Kidney (tissue), 14 donors: ENCODE data around the gene ZP2. TPM values are rescaled to one million over a fixed set of nuclear protein-coding genes. Genes with fewer than 3 reads are reported as not detected.

Source experiments
- DNase-seq, 5 donors: peaks; one replicate each; pipeline ENCODE4 v3.0.0-alpha.2; 2013 to 2020
- FAIRE-seq: peaks from 2 replicates; lab custom pipeline; 2012; peaks lifted over from hg19 to GRCh38; lab: Jason Lieb, UNC
- H3K27ac ChIP-seq, 2 donors: one replicate each; pipeline ENCODE4 v1.7.0; 2013; ENCODE audit warnings: low read depth in 2 of 2, low read length in 2 of 2, inconsistent platforms in 1 of 2
- H3K27me3 ChIP-seq: one replicate; pipeline ENCODE4 v1.7.1; 2013; ENCODE audit warnings: low read length, inconsistent platforms; ENCODE audit not compliant: control insufficient read depth, insufficient read depth
- H3K36me3 ChIP-seq, 3 donors: one replicate each; pipeline versions ENCODE4 v1.7.0 to v1.7.1; 2013; ENCODE audit warnings: low read length in 3 of 3, control low read depth in 1 of 3, inconsistent platforms in 1 of 3; ENCODE audit not compliant: insufficient read depth in 3 of 3, control insufficient read depth in 2 of 3
- H3K4me1 ChIP-seq, 3 donors: one replicate each; pipeline versions ENCODE4 v1.7.0 to v1.7.1; 2013; ENCODE audit warnings: low read length in 3 of 3, inconsistent platforms in 1 of 3, low read depth in 1 of 3; ENCODE audit not compliant: control insufficient read depth in 2 of 3, insufficient read depth in 2 of 3
- H3K4me3 ChIP-seq, 3 donors: one replicate each; pipeline versions ENCODE4 v1.7.0 to v1.8.1; 2013; ENCODE audit warnings: low read length in 3 of 3, control low read depth in 1 of 3, inconsistent platforms in 1 of 3
- H3K9ac ChIP-seq, 3 donors: one replicate each; pipeline versions ENCODE4 v1.7.0 to v1.7.1; 2013; ENCODE audit warnings: low read length in 3 of 3, control low read depth in 1 of 3, inconsistent platforms in 1 of 3
- H3K9me3 ChIP-seq, 3 donors: one replicate each; pipeline versions ENCODE4 v1.7.0 to v1.7.1; 2013; ENCODE audit warnings: low read length in 3 of 3, control low read depth in 1 of 3, inconsistent platforms in 1 of 3; ENCODE audit not compliant: control insufficient read depth in 2 of 3, insufficient read depth in 1 of 3
- CTCF ChIP-seq: IDR thresholded peaks from 3 replicates; pipeline ENCODE4 v1.5.1; 2012; ENCODE audit warnings: mild to moderate bottlenecking, moderate library complexity, borderline replicate concordance; ENCODE audit not compliant: insufficient read depth; ENCODE audit errors: extremely low read depth
- intact Hi-C: fragments of 100-400 bp; cut with DNase I; formaldehyde crosslinking; loops from one replicate; pipeline ENCODE4 v1.11.1; 2022
- polyA plus RNA-seq: library from polyadenylated mRNA; stranded (reverse); fragments of 350-450 nt; fragmentation: Illumina TruSeq; extraction: RNeasy Lipid Tissue Mini Kit (QIAGEN cat#74804); gene quantifications from one replicate; pipeline ENCODE4 v1.2.3, GENCODE V29; 2014; ENCODE audit warnings: low read depth, low replicate concordance; ENCODE audit not compliant: insufficient read depth
- total RNA-seq: library from RNA; stranded (reverse); fragmentation: NEBNext Ultra II Directional; extraction: Animal tissue kit (Norgen Biotek cat#: 25700); gene quantifications from one replicate; pipeline ENCODE4 v1.2.1, GENCODE V29; 2021
- donor health status: control.
- donor health status: control.
- donor health status: control.
- donor health status: control.
- donor health status: control.
- donor health status: DM: yes; HTN: yes; CAD: no.
- donor health status: Normal renal cell carcinoma (clear cell type).

ZP2 gene
- total and polyA plus RNA-seq, 2 donors from 2014 or later: not detected

DNA sequence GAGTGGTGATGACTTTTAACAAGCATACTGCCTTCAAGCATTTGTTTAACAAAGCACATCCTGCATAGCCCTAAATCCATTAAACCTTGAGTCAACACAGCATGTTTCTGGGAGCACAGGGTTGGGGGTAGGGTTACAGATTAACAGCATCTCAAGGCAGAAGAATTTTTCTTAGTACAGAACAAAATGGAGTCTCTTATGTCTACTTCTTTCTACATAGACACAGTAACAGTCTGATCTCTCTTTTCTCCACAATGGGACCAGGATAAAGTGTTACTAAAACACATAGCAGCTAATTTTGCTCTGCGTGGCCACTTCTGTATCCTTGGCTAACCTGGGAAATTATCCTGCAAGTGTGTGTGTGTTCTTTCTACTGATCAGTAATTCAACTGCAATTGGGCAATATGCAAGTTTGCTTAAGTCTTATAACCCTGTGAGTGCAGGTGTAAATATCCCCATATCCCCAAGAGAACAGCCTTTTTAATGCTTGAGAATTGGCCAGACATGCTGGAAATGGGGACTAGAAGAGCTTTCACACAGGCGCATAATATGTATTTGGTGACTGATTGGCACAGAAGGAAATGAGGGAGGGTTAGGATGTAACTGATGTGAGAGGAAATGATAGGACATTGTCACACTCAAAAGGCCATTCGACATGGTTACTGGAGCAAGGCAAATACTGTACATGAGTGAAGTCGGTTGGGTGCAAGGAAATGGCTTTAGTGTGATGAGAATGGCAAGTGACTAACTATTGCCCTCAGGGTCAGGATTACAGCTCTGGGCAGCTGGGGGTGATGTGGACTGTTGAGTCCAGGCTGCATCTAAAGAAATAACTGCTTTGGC lies 11.3 kb upstream of the ZP2 start:
- no peak for FAIRE-seq
- TF ChIP-seq CTCF: no peak
- Histone ChIP-seq H3K36me3 (no peaks in the 10 kb centered on the region), H3K9me3 (no peaks in the 10 kb centered on the region), H3K27ac (no peak overlapping the region), H3K9ac (no peak overlapping the region), H3K4me1 (no peaks in the 10 kb centered on the region), H3K4me3 (no peak overlapping the region), H3K27me3 (no peaks in the 10 kb centered on the region)
- DNase-seq: peak in 2 of 5 donors; percentile 19 to 43
- intact Hi-C loops: no loop called here

DNA sequence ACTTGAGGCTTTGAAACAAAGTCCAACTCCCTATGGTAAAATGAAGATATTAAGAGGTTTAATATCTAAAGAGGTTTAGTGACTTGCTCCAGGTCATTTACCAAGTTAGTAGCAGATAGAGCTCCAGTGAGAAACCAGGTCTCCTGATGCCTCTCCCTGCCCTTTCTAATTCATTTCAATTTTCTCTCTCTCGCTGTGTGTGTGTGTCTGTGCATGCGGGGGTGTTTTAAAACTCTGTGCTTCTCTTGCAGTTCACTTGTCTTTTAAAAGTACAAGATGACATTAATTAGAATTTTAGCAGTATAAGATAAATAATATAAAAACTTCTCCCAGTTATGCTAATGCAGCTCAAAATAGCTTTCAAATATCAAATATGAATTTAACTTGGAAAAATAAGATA lies 8.2 kb upstream of the ZP2 start:
- no peak overlapping the region for H3K4me3 ChIP-seq
- intact Hi-C loops: no loop called here
- FAIRE-seq: no peak
- no peak overlapping the region for H3K27ac ChIP-seq
- H3K4me1 ChIP-seq: no peaks in the 10 kb centered on the region
- H3K27me3 ChIP-seq: no peaks in the 10 kb centered on the region
- no peak overlapping the region for H3K9ac ChIP-seq
- DNase-seq: no peak
- H3K9me3 ChIP-seq: no peaks in the 10 kb centered on the region
- H3K36me3 ChIP-seq: no peaks in the 10 kb centered on the region
- no peak for TF ChIP-seq CTCF

DNA sequence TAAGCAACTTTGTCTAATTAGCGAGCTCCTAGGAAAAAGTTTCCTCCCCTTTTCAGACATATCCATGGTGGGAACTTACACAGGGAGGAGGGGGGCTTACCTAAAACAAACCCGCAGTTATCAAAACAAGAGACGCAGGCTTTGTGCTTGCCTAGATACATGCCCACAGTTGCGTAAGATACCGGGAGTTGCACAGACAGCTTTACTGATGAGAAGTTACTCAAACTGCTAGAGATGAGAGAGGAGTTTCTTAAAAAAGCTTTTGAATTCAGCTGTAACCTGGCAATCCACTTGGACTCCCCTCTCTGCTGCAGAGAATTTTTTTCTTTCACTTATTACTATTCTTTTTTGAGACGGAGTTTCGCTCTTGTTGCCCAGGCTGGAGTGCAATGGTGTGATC lies 6.8 kb upstream of the ZP2 start:
- no peak overlapping the region for H3K9ac ChIP-seq
- H3K4me3 ChIP-seq: peak overlapping the region in 1 of 3 donors; percentile 34
- FAIRE-seq (no peak), DNase-seq (no peak)
- H3K27ac ChIP-seq: no peak overlapping the region
- no peaks in the 10 kb centered on the region for H3K4me1 ChIP-seq
- no peaks in the 10 kb centered on the region for H3K9me3 ChIP-seq
- no peak for TF ChIP-seq CTCF
- intact Hi-C loops: no loop called here
- no peaks in the 10 kb centered on the region for H3K27me3 ChIP-seq
- no peaks in the 10 kb centered on the region for H3K36me3 ChIP-seq
